GM18526 (cell line): Measurements from ENCODE around the gene STON1.

ENCODE experiments used
- POLR2A ChIP-seq: IDR thresholded peaks from 3 replicates; pipeline ENCODE4 v1.6.1; 2011; ENCODE audit not compliant: insufficient read length; ENCODE audit errors: extremely low read depth

The STON1 gene

DNA sequence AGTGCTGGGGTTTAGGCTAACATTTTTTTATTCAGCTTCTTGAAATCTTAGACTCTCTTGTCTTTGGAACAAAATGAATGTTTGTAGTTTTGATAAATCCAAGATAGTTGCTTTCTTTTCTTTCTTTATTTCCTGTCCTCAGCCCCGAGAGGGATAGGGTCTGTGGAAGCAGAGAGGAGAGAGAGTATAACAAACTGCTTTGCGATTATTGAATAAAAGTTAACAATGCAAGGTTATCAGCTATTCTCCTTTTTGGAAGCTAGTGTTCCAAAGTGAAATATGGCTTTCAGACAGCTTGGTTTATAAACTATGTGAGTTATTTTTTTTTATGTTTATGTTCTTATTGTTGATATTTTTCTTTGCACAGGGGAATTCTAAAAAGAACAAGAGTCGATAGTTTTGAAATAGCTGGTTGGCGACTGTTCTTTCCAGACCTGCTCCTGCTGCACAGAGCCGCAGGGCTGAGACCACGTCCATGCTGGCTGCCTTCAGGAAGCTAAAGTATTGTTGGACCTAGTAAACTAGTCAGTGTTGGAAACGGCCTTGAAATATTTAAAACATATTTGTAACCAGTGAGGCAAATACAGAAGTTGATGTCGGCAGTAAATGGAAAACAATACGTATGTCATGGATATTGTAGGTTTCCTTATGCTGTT, 15.5 kb upstream of the STON1 start:
- no peak for TF ChIP-seq POLR2A

DNA sequence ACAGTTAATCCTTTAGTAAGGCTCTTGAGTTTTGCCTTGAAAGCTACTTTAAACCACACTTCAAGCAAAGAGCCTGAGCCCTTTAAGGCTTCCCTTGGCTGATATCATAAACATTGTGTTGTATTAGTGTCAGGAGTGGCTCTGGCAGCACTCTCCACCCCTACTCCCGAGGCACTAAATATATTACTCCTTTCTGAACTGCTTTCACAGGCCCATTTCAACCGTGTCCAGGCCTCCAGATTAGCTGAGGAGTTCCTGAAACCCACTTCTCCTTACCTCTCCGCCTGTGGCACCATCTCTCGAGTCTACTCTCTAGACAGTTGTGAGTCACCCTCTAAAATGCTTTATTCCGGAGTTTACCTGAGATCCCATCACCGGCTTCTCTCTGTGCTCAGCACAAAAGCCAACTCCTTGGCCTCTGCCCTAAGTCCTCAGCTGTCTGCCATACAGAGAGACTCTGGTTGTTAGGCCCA, 14.4 kb upstream of the STON1 start:
- no peak for TF ChIP-seq POLR2A

DNA sequence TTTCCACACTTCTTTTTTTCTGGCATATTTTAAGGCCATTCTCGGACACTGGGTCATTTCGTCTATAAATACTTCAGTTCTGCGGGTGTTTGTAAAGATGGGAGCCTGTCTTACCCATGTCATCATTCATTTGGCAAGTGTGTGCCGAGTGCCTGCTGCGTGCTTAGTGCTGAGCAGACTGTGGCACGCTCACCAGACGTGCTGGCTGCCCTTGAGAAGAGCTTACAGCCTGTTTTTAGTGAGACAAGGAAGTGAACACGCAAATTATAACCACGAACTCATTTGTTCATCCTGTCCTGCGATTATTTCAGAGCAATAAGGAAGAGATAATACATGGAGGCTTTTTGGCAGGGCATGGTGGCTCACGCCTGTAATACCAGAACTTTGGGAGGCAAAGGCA, 10.4 kb upstream of the STON1 start:
- TF ChIP-seq POLR2A = no peak

DNA sequence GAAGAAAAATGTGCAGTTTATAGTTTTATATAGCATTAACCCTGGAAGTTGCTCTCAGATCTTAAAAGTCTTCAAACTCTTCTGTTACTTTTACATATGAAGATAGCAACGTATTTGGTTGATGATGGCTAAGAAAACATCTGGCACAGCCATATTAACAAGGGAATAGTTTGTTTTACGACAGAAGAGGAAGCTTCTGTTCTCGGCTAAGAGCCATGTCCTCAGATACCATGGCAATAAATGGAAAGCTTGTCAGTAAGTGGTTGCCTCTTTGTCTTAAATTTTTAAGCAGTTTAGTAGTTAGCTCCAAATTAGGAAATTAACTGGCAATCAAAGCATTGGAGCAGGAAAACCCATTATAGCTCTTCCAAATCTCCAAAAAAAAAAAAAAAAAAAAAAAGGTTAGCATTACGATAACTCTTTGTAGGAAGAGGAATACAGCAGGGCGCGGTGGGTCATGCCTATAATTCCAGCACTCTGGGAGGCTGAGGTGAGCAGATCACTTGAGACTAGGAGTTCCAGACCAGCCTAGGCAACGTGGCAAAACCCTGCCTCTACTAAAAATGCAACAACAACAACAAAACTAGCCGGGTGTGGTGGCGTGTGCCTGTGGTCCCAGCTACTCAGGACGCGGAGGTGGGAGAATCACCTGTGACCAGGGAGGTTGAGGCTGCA, 4.5 kb upstream of the STON1 start:
- TF ChIP-seq POLR2A = no peak

DNA sequence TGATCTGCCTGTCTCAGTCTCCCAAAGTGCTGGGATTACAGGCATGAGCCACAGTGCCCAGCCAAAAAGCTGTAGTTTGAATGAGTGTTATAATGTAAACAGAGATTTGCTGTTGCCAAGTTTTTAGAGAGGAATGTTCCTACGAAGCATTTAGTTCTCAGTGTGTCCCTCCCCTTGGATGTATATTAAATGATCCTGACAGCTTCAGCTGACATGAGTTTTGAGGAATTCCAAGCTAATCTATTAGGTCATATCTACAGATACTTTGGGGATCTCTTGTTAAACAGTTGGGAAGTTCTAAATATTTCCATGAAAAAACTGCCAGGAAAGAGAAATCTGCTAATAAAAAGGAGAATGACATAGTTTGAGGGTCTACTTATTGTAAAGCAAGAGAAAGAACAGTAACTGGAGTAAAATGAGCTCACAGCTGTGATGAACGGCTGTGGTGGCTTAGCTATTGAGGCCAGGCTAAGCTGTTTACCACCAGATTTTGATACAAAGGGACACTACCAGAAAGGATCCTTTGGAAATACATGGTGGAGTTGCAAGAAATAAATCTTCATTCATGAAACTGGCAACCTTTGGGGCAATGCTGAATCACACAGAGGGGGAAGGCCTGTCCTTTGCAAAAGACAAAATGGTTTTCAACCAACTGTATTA, 2.6 kb upstream of the STON1 start:
- TF ChIP-seq POLR2A = no peak

DNA sequence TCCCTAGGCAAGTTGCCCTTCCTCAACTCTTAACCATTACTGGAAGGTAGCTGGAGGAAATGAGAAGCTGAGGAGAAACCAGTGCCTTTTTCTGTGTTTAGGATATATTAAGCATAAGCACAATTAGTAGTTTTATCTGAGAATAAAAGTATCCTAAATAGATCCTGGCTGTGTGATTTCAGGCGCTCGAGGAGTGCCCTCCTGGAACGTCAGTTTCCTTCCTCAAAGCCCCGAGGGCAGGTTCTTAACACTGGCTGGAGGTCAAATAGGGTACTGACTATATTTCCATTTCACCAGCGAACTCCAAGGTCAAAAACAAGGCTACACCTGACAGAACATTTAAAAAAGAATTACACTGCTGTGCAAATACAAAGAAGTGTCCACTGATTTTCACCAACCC, 1.5 kb upstream of the STON1 start:
- TF ChIP-seq POLR2A = no peak

DNA sequence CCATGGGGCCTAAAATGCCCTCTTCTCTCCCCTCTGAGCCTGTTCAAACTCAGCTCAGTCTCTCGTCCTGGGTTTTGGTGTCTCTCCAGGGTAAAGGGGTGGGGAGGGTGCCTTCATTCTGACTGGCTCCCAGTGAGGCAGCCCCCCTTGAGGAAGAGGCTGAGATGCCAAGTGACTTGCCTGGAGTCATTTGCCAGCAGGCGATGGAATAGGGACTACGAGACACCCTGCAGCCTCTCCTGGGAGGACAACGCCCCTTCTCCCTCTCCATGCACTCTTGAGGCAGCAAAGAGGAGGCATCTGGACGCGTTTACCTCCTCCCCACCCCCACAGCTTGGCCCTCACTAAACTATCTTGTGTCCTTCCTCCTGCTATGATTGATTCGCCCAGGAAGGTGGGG, 760 bp upstream of the STON1 start:
- no peak for TF ChIP-seq POLR2A

DNA sequence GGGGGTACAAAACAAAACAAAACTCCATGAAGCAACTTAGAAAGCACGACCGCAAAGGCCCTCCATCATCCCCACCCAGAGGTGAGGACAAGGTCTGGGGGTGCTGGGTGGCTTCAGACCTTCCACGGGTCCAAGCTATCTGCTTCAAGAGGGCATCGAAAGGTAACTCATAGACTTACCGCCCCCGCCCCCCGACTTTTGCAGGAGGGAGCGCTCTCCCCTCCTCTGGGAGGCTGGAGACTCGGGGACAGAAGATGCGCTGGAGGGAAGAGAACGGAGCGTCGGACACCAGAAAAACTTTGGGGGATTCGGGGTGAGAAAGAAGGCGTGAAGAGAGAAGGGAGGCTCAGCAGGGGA, 300 bp upstream of the STON1 start:
- TF ChIP-seq POLR2A = no peak

DNA sequence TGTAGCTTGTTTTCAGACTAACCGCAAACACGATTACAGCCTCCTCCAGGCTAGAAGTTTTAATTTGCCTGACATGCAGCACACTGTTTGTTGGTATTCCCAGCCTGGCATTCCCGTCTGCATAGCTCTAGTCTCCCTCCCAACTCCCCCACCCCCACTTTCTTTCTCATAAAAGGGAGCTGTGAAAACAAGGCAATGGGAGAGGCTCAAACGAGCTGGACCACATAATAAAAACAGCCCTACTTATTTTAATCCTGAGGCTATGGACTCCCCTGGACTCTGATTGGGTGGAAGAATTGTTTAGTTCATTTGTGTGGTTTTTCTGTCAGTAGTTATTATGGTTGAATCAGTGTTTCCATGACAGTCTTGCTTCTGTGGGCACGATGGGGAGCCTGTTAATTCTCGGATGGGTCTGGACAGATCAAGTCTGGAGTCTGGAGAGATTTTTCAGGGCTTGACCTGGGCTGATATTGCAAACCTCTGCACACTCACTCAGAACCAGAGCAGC, 1.2 kb downstream of the STON1 start:
- no peak for TF ChIP-seq POLR2A

DNA sequence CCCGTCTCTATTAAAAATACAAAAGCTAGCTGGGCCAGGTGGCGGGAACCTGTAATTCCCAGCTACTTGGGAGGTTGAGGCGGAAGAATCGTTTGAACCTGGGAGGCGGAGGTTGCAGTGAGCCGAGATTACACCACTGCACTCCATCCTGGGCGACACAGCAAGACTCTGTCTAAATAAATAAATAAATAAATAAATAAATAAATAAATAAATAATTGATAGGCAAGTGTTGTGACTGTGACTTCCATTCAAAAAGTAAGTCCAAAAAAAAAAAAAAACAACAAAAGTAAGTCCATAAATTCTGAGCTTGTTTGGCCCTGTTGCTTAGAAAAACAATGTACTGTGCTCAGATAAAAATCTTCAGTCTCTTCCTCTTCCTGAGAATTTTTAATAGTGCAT, 2.2 kb downstream of the STON1 start:
- no peak for TF ChIP-seq POLR2A

DNA sequence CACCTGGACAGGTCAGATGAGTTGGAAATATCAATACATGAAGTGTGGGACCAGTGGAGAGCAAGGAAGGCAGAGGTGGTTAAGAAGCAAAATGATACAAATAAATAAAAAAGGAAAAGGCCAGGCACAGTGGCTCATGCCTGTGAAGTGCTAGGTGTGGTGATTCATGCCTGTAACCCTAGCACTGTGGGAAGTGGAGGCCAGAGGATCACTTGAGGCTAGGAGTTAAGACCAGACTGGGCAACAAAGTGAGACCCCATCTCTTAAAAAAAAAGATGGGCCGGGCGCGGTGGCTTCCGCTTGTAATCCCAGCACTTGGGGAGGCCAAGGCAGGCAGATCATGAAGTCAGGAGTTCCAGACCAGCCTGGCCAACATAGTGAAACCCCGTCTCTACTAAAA, 2.9 kb downstream of the STON1 start:
- TF ChIP-seq POLR2A = no peak

DNA sequence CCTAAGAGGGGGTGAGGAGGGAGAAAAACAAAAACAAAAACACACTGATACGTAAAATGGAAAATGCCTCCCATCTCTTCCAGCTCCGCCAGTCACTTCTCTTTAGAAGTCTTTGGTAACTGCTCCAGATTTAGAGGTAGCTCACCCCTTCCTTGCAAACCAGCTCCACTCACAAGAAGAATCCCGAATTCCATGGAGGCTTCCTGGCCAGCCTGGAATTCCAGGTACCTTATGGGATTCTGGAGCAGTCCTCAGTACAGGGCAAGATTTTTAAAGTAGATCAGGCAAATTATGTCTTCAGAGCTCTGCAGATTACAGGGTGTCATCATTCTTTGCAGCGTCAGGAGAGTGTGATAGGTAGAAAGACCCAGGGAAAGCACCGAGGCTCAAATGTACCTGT, 4.8 kb downstream of the STON1 start:
- no peak for TF ChIP-seq POLR2A

DNA sequence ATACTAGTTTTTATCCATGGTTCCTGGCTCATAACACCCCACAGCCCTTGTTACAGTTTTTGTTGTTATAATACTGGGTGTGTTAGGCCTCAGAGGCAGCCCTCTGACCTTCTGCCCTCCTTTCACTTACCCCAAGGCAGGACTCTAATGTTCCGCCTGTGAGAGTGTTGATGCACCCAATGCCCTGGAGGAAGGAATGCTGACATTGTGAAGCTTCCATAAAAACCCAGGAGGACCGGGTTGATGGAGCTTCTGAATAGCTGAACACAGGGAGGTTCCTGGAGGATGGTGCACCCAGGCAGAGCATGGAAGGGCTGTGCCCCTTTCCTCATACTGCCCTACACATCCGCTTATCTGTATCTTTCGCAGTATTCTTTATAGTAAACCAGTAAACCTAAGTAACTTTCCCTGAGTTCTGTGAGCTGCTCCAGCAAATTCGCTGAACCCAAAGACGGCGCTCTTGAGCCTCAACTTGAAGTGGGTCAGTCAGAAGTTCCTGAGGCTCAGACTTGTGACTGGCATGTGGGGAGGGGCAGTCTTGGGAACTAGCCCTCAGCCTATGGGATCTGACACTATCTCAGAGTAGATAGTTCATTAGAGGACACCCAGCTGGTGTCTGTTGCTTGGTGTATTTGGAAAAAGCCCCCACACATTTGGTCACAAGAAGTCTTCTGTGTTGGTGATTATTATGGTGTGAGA, 10.4 kb downstream of the STON1 start:
- no peak for TF ChIP-seq POLR2A

DNA sequence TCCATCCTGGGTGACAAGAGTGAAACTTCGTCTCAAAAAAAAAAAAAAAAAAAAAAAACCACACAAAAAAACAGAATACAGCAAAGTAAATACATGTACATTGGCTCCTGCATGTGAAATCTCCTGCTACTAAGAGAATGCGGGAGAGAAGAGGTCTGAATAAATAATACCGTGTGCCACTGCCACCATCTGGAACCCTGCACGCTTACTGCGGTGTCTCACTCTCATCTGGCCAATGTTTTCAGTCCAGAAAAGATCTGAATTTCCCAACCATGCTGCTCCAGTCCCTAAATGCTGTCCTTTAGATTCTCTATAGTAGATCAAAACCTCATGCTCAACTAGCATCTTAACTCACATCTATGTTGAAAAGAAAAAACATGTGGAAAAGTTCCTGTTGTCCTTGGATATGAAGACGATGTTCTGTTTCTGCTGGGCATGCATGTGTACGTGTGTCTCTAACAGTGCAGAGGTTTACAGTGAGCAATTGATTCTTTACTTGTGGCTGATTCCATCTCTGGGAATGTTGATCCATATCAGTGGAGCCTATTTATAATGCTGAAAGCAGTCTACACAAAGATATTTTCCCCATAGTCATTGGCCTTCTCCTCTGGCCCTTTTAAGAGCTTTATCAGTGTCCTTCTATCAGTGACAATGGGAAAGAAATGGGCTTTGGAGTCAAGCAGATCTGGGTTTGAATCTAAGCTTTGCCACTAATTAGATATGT, 11.9 kb downstream of the STON1 start:
- no peak for TF ChIP-seq POLR2A

DNA sequence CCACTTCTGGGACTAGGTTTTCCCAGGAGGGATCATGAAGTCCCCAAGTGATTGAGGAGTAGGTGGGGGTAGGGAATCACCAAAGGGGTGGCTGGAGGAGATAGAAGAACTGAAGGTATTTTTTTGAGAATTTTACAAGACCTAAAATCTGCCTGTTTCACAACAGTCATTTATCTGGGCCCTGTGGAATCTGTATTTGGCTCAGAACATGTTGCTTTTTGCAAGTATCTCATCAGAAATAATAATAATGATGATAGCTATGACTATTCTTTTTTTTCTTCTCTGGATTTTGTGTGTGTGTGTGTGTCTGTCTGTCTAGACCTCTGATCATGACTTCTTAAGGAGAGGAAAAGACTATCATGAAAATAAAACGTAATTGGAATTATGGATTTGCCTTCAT, 13.9 kb downstream of the STON1 start:
- TF ChIP-seq POLR2A = no peak
